ENCODE measurements around the gene PRR5L.

Gene PRR5L

GRCh38 chr11:36376009-36376887 lies 80.2 kb downstream of the PRR5L start:
- TF ChIP-seq GATA1 (IDR thresholded peaks at IDR 0.05; ENCODE audit: low read depth, low read length): no peak
- DNase-seq: no peak

DNA sequence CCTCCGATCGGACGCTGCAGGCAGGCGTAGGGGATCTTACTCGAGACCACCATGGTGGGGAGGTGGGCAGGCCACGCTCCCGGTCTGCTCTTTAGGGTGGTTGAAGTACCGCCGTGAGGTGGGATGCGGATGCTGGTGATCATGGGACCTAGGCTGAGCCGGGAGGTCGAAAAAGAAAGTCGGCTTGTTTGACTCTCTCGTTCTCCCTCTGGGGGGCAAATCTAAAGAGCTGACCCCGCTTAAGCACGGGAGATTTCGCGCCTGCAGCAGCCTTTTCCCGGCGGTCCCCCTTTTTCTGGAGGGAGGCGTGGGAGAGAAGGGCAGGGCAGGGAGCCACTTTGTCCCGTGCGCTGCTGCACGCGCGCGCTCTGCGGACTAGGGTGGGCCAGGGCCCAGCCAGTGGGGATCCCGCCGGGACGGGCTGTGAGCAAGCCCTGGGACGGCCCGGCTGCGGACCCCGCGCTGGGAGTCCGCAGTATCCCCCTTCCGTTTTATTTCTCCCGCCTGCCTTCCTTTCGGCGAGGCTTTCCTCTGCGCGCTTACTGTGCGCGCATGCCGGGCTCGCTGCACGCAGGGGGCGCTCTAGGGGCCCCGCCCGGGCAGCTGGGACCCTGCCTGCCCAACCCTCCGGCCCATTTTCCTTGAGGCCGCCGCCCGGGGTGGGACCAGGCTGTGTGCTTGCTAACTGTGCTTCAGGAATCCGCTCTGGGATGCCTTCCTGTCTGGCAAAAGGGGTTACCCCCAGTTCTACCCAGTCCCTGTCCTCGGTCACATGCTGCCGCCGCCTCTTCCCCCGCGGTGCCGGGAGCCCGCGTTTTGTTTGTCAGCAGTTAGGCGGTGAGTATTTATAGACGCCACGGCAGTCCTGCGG lies 81.0 kb downstream of the PRR5L start:
- peak in 1 of 2 experiments; percentile 24 for DNase-seq
- TF ChIP-seq GATA1 (IDR thresholded peaks at IDR 0.05; ENCODE audit: low read depth, low read length) (no peak), POLR2A (IDR thresholded peaks at IDR 0.05; ENCODE audit: low read length) (no peak)

- no peak for DNase-seq
- TF ChIP-seq POLR2A (IDR thresholded peaks at IDR 0.05; ENCODE audit: low read length) (no peak), GATA1 (IDR thresholded peaks at IDR 0.05; ENCODE audit: low read depth, low read length) (no peak)
Observed at GRCh38 chr11:36377759-36378564, 81.9 kb downstream of the PRR5L start.

DNA sequence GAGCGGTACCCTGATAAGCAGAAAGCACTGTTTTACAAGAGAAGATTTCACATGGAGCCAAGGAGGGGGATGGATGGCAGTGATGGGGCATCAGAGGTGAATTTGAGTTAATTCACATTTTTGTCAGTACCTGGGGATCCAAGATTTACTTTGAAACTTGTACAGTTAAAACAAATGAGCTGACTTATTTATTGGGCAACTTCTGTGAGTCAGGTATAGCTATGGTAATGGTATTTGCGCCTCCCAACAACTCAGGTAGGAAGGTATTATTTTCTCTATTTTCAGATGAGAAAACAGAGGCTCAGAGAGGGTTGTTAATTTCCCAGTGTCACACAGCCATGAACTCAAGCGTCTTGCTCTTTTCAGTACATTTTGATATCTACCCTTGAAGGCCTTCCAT lies 83.6 kb downstream of the PRR5L start:
- TF ChIP-seq GATA1 (IDR thresholded peaks at IDR 0.05; ENCODE audit: low read depth, low read length) (no peak), POLR2A (IDR thresholded peaks at IDR 0.05; ENCODE audit: low read length) (no peak)

DNA sequence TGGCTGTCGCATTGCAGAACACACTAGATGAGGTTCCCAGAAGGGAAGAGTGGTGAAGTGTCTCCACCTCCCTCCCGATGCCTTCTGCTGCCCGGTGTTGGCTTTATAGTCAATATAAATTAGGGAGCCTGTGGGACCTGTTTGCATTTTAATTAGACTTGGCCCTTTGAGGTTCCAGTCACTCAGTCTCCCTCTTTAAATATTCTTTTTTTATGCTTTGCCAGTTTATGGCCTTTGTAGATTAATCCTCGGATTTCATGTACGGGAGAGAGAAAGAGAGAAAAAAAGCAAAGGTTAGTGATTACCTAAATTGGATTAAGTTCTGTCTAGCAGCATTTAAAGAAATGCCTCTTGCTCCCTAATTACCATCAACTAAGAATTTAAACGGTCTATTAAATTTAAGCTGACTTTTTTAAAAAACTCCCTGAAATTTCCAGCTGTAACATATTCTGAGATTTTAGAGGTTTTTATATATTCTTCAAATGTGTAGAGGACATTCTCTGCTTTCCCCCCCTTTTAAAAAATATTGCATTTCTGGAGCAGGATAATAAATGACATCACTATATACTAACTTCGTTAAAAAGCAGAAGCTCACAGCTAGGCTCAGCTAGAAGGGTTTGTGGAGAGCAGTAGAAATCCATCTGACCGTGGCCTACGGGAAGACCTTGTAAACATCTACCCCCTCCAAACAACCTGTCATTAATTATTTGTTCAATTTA lies 84.4 kb downstream of the PRR5L start:
- DNase-seq: no peak
- TF ChIP-seq GATA1 (IDR thresholded peaks at IDR 0.05; ENCODE audit: low read depth, low read length): no peak
- TF ChIP-seq POLR2A (IDR thresholded peaks at IDR 0.05; ENCODE audit: low read length): no peak

More for the DNA sequence above, 83.6 kb downstream of the PRR5L start:
- DNase-seq: no peak

DNA sequence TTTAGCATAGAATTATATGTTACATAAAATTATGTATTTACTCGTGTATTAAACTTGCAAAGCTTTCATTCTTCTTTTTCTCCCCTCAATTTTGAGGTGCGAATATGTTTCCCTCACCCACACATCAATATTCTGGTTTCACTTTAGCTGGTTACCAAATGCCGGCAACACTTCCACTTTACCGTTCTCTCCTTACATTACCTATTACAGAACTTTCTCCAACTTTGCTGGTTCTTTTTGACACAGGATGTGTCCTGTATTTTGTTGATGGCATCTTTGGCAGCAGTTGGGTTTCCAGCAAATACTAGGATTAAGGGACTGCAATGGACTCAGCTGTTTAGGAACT lies 84.9 kb downstream of the PRR5L start:
- no peak for DNase-seq
- TF ChIP-seq POLR2A (IDR thresholded peaks at IDR 0.05; ENCODE audit: low read length) (no peak), GATA1 (IDR thresholded peaks at IDR 0.05; ENCODE audit: low read depth, low read length) (no peak)

DNA sequence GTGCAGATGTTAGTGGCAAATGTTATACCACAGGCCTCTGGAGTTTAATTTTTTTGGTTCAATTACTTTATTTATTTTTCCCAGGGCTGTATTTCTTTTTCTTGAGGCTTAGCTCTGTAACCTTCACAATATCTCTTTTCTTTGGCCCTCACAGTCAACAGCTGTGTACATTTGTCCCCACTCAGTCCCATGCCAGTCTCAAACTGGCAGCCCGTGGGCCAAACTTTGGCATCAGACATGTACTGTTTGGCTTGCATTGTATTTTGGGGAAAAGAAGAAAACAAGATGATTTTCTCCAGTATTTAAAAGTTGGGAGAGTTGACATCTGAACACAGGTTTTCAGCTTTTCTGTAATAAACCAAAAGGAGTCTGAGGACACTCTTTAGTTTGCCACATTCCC lies 87.1 kb downstream of the PRR5L start:
- DNase-seq: no peak
- TF ChIP-seq GATA1 (IDR thresholded peaks at IDR 0.05; ENCODE audit: low read depth, low read length) (no peak), POLR2A (IDR thresholded peaks at IDR 0.05; ENCODE audit: low read length) (no peak)

DNA sequence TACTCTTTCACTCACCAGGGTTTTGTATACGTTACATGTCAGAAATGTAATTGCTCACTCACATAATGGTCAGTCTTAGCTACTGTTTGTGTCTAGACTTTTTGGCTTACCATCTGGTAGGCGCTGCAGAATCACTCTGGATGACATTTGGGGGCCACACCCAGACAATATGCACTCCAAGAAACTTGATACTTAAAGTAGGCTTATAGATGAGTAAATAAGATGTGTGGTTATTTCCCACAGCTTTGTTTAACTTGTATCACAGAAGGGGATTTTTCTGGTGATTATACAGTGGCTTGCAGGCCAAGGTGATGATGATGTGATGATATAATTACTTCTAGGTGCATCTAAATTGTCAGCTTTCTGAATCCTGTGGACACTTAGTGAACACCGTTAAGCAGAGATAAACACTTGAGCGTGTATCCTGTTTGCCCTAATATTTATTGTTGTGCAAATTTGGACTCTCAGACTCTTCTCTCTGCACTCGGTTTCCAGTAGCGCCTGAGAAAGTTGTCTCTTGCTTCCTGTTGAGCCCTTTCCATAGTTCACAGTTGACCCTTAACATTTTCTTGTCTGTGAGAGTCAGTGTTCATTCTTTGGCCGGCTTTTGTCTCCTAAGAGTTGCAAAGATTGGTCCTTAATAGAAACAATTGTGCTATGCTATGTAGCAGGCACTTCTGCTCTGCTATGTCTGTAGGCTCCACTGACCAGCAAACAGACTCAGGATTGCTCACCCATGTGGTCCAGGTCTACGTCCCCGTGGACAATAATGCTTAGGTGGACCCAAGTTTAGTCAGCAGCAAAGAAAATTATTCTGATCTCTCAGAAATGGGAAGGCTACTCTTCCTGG lies 89.3 kb downstream of the PRR5L start:
- no peak for DNase-seq
- no peak for TF ChIP-seq POLR2A (IDR thresholded peaks at IDR 0.05; ENCODE audit: low read length)
- TF ChIP-seq GATA1 (IDR thresholded peaks at IDR 0.05; ENCODE audit: low read depth, low read length): no peak

GRCh38 chr11:36386411-36386810 lies 90.3 kb downstream of the PRR5L start:
- TF ChIP-seq GATA1 (IDR thresholded peaks at IDR 0.05; ENCODE audit: low read depth, low read length) (no peak), POLR2A (IDR thresholded peaks at IDR 0.05; ENCODE audit: low read length) (no peak)
- DNase-seq: no peak

GRCh38 chr11:36388071-36388470 lies 92.0 kb downstream of the PRR5L start:
- DNase-seq: no peak
- TF ChIP-seq POLR2A (IDR thresholded peaks at IDR 0.05; ENCODE audit: low read length) (no peak), GATA1 (IDR thresholded peaks at IDR 0.05; ENCODE audit: low read depth, low read length) (no peak)

DNA sequence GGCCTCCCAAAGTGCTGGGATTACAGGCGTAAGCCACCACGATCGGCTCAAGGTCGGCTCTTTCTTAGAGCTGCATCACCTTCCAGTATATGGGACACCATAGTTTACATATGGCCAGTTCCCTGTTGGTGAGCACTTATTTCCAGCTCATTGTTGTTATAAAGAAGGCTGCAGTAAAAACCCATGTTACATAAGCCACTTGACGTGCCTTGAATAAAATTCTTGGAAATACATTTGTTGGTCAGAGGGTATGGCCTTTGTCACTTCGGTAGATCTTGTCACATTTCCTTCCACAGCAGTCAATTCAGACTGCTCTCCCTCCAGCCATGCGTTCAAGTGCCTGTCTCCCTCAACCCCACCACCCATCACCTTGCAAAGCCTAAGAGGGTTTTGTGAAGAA lies 92.9 kb downstream of the PRR5L start:
- TF ChIP-seq GATA1 (IDR thresholded peaks at IDR 0.05; ENCODE audit: low read depth, low read length) (no peak), POLR2A (IDR thresholded peaks at IDR 0.05; ENCODE audit: low read length) (no peak)
- no peak for DNase-seq

GRCh38 chr11:36389811-36390210 lies 93.7 kb downstream of the PRR5L start:
- TF ChIP-seq POLR2A (IDR thresholded peaks at IDR 0.05; ENCODE audit: low read length) (no peak), GATA1 (IDR thresholded peaks at IDR 0.05; ENCODE audit: low read depth, low read length) (no peak)
- no peak for DNase-seq

Data from erythroblast (primary cell).